C4-2B (cell line): Measurements from ENCODE around the gene CCND1.

Experiments used
- ZFX ChIP-seq: fragments of 450-650 bp; IDR thresholded peaks from 2 replicates; pipeline ENCODE4 v1.6.1; 2017
- TF ChIP-seq, protein P1 (sequence below): fragments of 450-650 bp; conservative IDR thresholded peaks from 2 replicates; pipeline ENCODE4 v1.5.1; 2017; ENCODE audit warnings: mild to moderate bottlenecking

DNA sequence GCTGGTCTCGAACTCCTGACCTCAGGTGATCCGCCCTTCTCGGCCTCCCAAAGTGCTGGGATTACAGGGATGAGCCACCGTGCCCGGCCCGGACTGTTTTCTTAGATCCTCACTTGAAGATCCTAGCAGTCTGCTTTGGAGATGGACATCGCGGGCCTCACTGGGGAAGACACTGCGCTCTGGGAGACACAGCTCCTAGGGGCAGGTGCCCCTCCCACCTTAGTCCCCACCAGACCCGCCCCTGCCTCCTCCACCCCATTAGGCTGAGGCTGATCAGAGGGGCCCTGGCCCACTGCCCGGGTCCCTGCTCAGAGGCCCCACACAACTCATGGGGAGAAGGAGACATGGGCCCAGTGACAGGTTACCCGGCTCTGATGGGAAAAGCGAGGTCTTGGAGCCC, 45.5 kb downstream of the CCND1 start:
- TF ChIP-seq, protein P1, sequence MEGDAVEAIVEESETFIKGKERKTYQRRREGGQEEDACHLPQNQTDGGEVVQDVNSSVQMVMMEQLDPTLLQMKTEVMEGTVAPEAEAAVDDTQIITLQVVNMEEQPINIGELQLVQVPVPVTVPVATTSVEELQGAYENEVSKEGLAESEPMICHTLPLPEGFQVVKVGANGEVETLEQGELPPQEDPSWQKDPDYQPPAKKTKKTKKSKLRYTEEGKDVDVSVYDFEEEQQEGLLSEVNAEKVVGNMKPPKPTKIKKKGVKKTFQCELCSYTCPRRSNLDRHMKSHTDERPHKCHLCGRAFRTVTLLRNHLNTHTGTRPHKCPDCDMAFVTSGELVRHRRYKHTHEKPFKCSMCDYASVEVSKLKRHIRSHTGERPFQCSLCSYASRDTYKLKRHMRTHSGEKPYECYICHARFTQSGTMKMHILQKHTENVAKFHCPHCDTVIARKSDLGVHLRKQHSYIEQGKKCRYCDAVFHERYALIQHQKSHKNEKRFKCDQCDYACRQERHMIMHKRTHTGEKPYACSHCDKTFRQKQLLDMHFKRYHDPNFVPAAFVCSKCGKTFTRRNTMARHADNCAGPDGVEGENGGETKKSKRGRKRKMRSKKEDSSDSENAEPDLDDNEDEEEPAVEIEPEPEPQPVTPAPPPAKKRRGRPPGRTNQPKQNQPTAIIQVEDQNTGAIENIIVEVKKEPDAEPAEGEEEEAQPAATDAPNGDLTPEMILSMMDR: no peak
- no peak for TF ChIP-seq ZFX
